ENCODE measurements around the gene ENO3.
"Not testable (repeated sequence)": the region's sequence is repeated elsewhere in the genome, so short reads cannot be mapped to it uniquely, and the experiment has no call there.

Gene ENO3

DNA sequence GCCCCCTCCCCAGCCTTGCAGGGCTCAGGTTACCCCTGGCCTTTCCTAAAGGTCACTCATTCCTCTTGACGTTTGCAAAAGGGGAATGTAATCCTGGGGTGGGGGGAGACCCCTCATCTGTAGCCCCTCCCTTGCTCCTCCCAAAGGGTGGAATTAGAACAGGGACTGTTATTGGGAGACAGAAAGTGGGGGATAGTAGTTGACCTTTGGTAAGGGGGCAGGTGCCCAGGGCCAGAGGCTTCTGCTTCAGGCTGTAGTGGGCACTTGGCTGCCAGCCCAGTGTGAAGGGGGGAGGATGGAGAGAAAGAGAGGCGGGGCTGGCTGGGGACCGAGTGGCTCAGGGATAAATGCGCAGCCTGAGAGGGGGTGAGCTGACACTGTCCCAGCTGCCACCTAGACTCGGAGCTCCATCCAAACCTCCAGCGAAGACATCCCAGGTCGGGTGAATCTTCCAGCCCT is at the start of gene ENO3:
Gene ENO3, plus strand, starts transcription at position 374 of the 459 bp plus-strand sequence. CDS start 711 bp downstream, outside the sequence.
- DNase-seq (ENCODE audit: extremely low read depth, low read depth), result no peak
- no peak for TF ChIP-seq CTCF (IDR thresholded peaks at IDR 0.05; ENCODE audit: low read depth, low read length, missing control alignments)
- H3K4me3 ChIP-seq (replicated peaks; ENCODE audit: low read depth, low read length), result peak within 1 kb of the TSS; percentile 97

GRCh38 chr17:4901648-4902344 is 49.1 kb upstream of the ENO3 start:
- DNase-seq (ENCODE audit: extremely low read depth, low read depth), result no peak
- no peak for TF ChIP-seq CTCF (IDR thresholded peaks at IDR 0.05; ENCODE audit: low read depth, low read length, missing control alignments)
- H3K4me3 ChIP-seq (replicated peaks; ENCODE audit: low read depth, low read length), result no peak overlapping the region

GRCh38 chr17:4902540-4902939 is 48.4 kb upstream of the ENO3 start:
- no peak for TF ChIP-seq CTCF (IDR thresholded peaks at IDR 0.05; ENCODE audit: low read depth, low read length, missing control alignments)
- no peak overlapping the region for H3K4me3 ChIP-seq (replicated peaks; ENCODE audit: low read depth, low read length)
- DNase-seq (ENCODE audit: extremely low read depth, low read depth), result no peak

DNA sequence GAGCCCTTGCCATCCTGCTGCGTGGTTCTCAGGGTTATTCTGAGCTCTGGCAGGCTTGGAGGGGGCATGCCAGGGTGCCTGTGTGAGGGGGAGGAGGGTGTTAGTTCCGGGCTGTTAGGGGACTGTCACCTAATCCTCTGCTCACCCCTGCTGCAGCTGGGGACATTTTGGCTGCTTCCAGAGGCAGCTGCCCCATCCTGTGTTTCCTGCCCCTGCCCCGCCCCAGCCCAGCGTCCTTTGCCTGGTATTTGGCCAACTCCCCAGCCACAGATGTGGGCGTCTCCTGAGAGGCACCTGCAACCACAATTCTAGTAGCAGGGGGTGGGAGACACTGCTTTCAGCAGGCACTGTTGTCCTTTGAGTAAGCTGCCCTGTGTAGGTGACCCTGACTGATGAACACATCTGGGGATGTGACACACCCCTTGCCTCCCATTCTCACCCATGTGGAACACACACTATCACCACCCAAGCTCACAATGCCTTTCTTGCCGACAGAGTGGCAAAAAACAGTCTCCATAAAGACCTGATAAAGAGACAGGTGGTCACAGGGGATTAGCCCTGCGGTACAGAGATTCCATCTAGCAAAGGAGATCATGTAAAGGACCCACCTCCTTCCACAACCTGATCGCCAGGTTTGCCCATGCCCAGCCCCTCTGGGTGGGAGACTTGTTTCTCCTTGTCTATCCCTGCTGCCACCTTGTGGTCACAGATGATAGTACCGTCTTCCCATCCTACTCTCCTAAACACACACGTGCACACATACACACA is 47.7 kb upstream of the ENO3 start, which contains the start of gene CHRNE:
Gene CHRNE, minus strand, starts transcription at position 48 of the 768 bp plus-strand sequence. Its CDS starts 35 bp downstream, at position 13.
- TF ChIP-seq CTCF (IDR thresholded peaks at IDR 0.05; ENCODE audit: low read depth, low read length, missing control alignments), result peak; percentile 74
- peak; percentile 62 for DNase-seq (ENCODE audit: extremely low read depth, low read depth)
- H3K4me3 ChIP-seq (replicated peaks; ENCODE audit: low read depth, low read length), result no peak within 1 kb of the TSS

- not testable (repeated sequence) for H3K4me3 ChIP-seq (replicated peaks; ENCODE audit: low read depth, low read length); DNase-seq (ENCODE audit: extremely low read depth, low read depth)
Observed at GRCh38 chr17:4906642-4907041, 44.3 kb upstream of the ENO3 start.

DNA sequence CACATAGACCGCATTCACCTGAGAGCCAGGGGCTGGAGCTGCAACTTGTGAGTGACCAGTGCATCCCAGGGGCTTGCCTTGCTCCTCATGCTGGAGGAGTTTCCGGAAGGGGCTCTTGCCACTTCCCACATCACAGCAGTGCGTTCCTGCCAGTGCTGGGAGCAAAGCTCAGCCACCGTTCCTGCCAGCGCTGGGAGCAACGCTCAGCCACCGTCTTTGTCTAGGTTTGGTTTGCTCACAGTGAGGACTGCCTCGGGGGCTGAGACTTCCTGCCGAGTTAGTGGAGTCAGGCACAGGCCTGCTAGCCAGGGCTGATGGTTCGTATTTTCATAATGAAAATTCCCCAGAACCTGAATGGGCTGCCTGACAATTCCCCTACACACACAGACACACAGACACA is 42.6 kb upstream of the ENO3 start:
- no peak for DNase-seq (ENCODE audit: extremely low read depth, low read depth)
- TF ChIP-seq CTCF (IDR thresholded peaks at IDR 0.05; ENCODE audit: low read depth, low read length, missing control alignments), result no peak
- no peak overlapping the region for H3K4me3 ChIP-seq (replicated peaks; ENCODE audit: low read depth, low read length)
